ENCODE measurements around the gene NADK. TPM values are rescaled to one million over a fixed set of nuclear protein-coding genes. Genes with fewer than 3 reads are reported as not detected.

Gene NADK
- total RNA-seq, 1 experiment from 2014 or later: 124 TPM

GRCh38 chr1:1771096-1771495 is 7.2 kb downstream of the NADK start:
- peaks cover 43% of the 10 kb centered on the region for H3K36me3 Mint-ChIP-seq
- peak; percentile 26; the same call in 1 of the 2 replicates for TF ChIP-seq HMGA2 (CRISPR knock-in tag; IDR thresholded peaks at IDR 0.05)
- no peak for TF ChIP-seq SOX15 (CRISPR knock-in tag; IDR thresholded peaks at IDR 0.05)

GRCh38 chr1:1770102-1770501 is 8.2 kb downstream of the NADK start:
- H3K4me1 Mint-ChIP-seq: no peaks in the 10 kb centered on the region; the same call in 1 of the 2 replicates
- ATAC-seq (no peak), DNase-seq (ENCODE audit: low spot score) (no peak)
- no peak overlapping the region for H3K27ac Mint-ChIP-seq
- no peak overlapping the region for H3K4me3 Mint-ChIP-seq
- CTCF ChIA-PET: no interaction called here
- no peaks in the 10 kb centered on the region for H3K27me3 Mint-ChIP-seq (ENCODE audit: low read depth)
- peaks cover 11% of the 10 kb centered on the region for H3K9me3 Mint-ChIP-seq
- TF ChIP-seq ZNF425 (CRISPR knock-in tag; conservative IDR thresholded peaks at IDR 0.05): no peak
- TF ChIP-seq RORB (CRISPR knock-in tag; IDR thresholded peaks at IDR 0.05): no peak
- TF ChIP-seq TCF7 (CRISPR knock-in tag; IDR thresholded peaks at IDR 0.05; ENCODE audit: low read depth): no peak
- TF ChIP-seq, protein P1, sequence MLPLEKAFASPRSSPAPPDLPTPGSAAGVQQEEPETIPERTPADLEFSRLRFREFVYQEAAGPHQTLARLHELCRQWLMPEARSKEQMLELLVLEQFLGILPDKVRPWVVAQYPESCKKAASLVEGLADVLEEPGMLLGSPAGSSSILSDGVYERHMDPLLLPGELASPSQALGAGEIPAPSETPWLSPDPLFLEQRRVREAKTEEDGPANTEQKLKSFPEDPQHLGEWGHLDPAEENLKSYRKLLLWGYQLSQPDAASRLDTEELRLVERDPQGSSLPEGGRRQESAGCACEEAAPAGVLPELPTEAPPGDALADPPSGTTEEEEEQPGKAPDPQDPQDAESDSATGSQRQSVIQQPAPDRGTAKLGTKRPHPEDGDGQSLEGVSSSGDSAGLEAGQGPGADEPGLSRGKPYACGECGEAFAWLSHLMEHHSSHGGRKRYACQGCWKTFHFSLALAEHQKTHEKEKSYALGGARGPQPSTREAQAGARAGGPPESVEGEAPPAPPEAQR (CRISPR knock-in tag; IDR thresholded peaks at IDR 0.05): no peak
- TF ChIP-seq ZMAT4 (CRISPR knock-in tag; IDR thresholded peaks at IDR 0.05): no peak
- no peak for TF ChIP-seq IRF2 (CRISPR knock-in tag; IDR thresholded peaks at IDR 0.05; ENCODE audit: borderline replicate concordance, low read depth)
- TF ChIP-seq E2F1 (CRISPR knock-in tag; IDR thresholded peaks at IDR 0.05): no peak
- no peak for TF ChIP-seq SOX15 (CRISPR knock-in tag; IDR thresholded peaks at IDR 0.05)
- TF ChIP-seq, protein P2, sequence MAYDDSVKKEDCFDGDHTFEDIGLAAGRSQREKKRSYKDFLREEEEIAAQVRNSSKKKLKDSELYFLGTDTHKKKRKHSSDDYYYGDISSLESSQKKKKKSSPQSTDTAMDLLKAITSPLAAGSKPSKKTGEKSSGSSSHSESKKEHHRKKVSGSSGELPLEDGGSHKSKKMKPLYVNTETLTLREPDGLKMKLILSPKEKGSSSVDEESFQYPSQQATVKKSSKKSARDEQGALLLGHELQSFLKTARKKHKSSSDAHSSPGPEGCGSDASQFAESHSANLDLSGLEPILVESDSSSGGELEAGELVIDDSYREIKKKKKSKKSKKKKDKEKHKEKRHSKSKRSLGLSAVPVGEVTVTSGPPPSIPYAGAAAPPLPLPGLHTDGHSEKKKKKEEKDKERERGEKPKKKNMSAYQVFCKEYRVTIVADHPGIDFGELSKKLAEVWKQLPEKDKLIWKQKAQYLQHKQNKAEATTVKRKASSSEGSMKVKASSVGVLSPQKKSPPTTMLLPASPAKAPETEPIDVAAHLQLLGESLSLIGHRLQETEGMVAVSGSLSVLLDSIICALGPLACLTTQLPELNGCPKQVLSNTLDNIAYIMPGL (CRISPR knock-in tag; IDR thresholded peaks at IDR 0.05): no peak
- TF ChIP-seq, protein P3, sequence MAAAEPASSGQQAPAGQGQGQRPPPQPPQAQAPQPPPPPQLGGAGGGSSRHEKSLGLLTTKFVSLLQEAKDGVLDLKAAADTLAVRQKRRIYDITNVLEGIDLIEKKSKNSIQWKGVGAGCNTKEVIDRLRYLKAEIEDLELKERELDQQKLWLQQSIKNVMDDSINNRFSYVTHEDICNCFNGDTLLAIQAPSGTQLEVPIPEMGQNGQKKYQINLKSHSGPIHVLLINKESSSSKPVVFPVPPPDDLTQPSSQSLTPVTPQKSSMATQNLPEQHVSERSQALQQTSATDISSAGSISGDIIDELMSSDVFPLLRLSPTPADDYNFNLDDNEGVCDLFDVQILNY (CRISPR knock-in tag; IDR thresholded peaks at IDR 0.05): no peak
- no peak for TF ChIP-seq ZNF263 (CRISPR knock-in tag; IDR thresholded peaks at IDR 0.05; ENCODE audit: low read depth)
- TF ChIP-seq NFATC4 (CRISPR knock-in tag; IDR thresholded peaks at IDR 0.05): no peak
- TF ChIP-seq, protein P4, sequence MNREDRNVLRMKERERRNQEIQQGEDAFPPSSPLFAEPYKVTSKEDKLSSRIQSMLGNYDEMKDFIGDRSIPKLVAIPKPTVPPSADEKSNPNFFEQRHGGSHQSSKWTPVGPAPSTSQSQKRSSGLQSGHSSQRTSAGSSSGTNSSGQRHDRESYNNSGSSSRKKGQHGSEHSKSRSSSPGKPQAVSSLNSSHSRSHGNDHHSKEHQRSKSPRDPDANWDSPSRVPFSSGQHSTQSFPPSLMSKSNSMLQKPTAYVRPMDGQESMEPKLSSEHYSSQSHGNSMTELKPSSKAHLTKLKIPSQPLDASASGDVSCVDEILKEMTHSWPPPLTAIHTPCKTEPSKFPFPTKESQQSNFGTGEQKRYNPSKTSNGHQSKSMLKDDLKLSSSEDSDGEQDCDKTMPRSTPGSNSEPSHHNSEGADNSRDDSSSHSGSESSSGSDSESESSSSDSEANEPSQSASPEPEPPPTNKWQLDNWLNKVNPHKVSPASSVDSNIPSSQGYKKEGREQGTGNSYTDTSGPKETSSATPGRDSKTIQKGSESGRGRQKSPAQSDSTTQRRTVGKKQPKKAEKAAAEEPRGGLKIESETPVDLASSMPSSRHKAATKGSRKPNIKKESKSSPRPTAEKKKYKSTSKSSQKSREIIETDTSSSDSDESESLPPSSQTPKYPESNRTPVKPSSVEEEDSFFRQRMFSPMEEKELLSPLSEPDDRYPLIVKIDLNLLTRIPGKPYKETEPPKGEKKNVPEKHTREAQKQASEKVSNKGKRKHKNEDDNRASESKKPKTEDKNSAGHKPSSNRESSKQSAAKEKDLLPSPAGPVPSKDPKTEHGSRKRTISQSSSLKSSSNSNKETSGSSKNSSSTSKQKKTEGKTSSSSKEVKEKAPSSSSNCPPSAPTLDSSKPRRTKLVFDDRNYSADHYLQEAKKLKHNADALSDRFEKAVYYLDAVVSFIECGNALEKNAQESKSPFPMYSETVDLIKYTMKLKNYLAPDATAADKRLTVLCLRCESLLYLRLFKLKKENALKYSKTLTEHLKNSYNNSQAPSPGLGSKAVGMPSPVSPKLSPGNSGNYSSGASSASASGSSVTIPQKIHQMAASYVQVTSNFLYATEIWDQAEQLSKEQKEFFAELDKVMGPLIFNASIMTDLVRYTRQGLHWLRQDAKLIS (CRISPR knock-in tag; IDR thresholded peaks at IDR 0.05; ENCODE audit: borderline replicate concordance): no peak
- no peak for TF ChIP-seq TEAD4 (CRISPR knock-in tag; IDR thresholded peaks at IDR 0.05)
- TF ChIP-seq NFE2L1 (CRISPR knock-in tag; IDR thresholded peaks at IDR 0.05): no peak
- TF ChIP-seq MLX (CRISPR knock-in tag; IDR thresholded peaks at IDR 0.05): no peak
- no peak for TF ChIP-seq CDX4 (CRISPR knock-in tag; IDR thresholded peaks at IDR 0.05; ENCODE audit: borderline replicate concordance)
- no peak for TF ChIP-seq PRRX2 (CRISPR knock-in tag; IDR thresholded peaks at IDR 0.05)
- no peak for TF ChIP-seq CBFB (CRISPR knock-in tag; IDR thresholded peaks at IDR 0.05; ENCODE audit: low read depth)
- peaks cover 43% of the 10 kb centered on the region for H3K36me3 Mint-ChIP-seq
- POLR2A ChIA-PET: interaction anchor here (0.7 kb wide), 1 partner anchor 193 kb away, joined by 4 read pairs; no protein-coding TSS in a partner anchor

More at GRCh38 chr1:1771096-1771495, 7.2 kb downstream of the NADK start:
- no peak overlapping the region for H3K4me3 Mint-ChIP-seq
- DNase-seq (ENCODE audit: low spot score) (no peak), ATAC-seq (no peak)
- peaks cover 10% of the 10 kb centered on the region for H3K4me1 Mint-ChIP-seq
- H3K9me3 Mint-ChIP-seq: peaks cover 11% of the 10 kb centered on the region
- CTCF ChIA-PET: interaction anchor here (0.7 kb wide), 1 partner anchor 92 kb away, joined by 3 read pairs; no protein-coding TSS in a partner anchor
- no peak overlapping the region for H3K27ac Mint-ChIP-seq
- POLR2A ChIA-PET: no interaction called here
- H3K27me3 Mint-ChIP-seq (ENCODE audit: low read depth): no peaks in the 10 kb centered on the region
